Cardiac muscle cell (in vitro differentiated cells and primary cell): Measurements from ENCODE around the gene CHST11. TPM values are rescaled to one million over a fixed set of nuclear protein-coding genes. Genes with fewer than 3 reads are reported as not detected.

Source experiments
- DNase-seq, 2 donors: peaks; one replicate each; pipeline versions ENCODE4 v3.0.0 to v3.0.0-alpha.2; 2010 to 2017; ENCODE audit warnings: low read depth in 1 of 2, low spot score in 1 of 2
- H3K27ac ChIP-seq: fragments of 200-600 bp; sonication (generic); 2 replicates; pipeline ENCODE4 v1.5.1; 2016
- H3K27me3 ChIP-seq: fragments of 200-600 bp; sonication (generic); 2 replicates; pipeline ENCODE4 v1.6.0; 2016; ENCODE audit warnings: control low read depth
- H3K36me3 ChIP-seq: fragments of 200-600 bp; sonication (generic); 2 replicates; pipeline ENCODE4 v1.5.1; 2016; ENCODE audit warnings: control low read depth
- H3K4me1 ChIP-seq: fragments of 200-600 bp; sonication (generic); 2 replicates; pipeline ENCODE4 v1.8.1; 2017; ENCODE audit warnings: low read depth, mild to moderate bottlenecking, mixed run types
- H3K4me3 ChIP-seq: fragments of 200-600 bp; sonication (generic); 2 replicates; pipeline ENCODE4 v1.5.1; 2016; ENCODE audit warnings: mild to moderate bottlenecking
- H3K9me3 ChIP-seq: fragments of 200-600 bp; sonication (generic); 2 replicates; pipeline ENCODE4 v1.5.1; 2017; ENCODE audit warnings: low read depth, mild to moderate bottlenecking, control low read depth
- polyA plus RNA-seq: library from polyadenylated mRNA; unstranded; fragments of >200 nt; fragmentation: Nextera tagmentation; extraction: Ambion mirVana; gene quantifications from 2 replicates; pipeline ENCODE4 v1.2.1, GENCODE V29; 2016
- total RNA-seq: library from RNA; depleted of rRNA; stranded (reverse); fragments of >200 nt; gene quantifications from 2 replicates; pipeline ENCODE4 v1.2.3, GENCODE V29; 2016
- TF ChIP-seq, protein P1 (sequence below): IDR thresholded peaks from 2 replicates; pipeline ENCODE4 v1.5.1; 2012; ENCODE audit warnings: low read depth, mild to moderate bottlenecking, low read length

CHST11 gene
- total and polyA plus RNA-seq, 2 experiments from 2014 or later = 24.2 to 39.8 TPM

DNA sequence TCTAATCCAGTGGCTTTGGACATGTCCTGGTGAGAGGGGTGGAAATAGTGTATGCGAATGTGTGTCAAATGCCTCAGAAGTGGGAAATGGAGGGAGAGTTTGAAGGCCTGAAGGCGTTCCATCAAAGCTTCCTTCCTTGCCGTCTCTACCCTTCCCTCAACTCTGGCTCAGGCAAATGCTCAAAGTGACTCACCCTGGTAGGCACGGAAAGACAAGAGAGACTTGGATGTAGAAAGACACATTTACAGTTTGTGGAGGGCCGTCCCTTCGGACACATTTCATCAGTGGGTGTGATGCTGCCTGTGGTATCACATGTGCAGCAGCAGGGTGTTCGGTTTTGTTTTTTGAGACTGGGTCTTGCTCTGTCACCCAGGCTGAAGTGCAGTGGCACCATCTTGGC, 36.7 kb downstream of the CHST11 start:
- TF ChIP-seq, protein P1, sequence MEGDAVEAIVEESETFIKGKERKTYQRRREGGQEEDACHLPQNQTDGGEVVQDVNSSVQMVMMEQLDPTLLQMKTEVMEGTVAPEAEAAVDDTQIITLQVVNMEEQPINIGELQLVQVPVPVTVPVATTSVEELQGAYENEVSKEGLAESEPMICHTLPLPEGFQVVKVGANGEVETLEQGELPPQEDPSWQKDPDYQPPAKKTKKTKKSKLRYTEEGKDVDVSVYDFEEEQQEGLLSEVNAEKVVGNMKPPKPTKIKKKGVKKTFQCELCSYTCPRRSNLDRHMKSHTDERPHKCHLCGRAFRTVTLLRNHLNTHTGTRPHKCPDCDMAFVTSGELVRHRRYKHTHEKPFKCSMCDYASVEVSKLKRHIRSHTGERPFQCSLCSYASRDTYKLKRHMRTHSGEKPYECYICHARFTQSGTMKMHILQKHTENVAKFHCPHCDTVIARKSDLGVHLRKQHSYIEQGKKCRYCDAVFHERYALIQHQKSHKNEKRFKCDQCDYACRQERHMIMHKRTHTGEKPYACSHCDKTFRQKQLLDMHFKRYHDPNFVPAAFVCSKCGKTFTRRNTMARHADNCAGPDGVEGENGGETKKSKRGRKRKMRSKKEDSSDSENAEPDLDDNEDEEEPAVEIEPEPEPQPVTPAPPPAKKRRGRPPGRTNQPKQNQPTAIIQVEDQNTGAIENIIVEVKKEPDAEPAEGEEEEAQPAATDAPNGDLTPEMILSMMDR = no peak

DNA sequence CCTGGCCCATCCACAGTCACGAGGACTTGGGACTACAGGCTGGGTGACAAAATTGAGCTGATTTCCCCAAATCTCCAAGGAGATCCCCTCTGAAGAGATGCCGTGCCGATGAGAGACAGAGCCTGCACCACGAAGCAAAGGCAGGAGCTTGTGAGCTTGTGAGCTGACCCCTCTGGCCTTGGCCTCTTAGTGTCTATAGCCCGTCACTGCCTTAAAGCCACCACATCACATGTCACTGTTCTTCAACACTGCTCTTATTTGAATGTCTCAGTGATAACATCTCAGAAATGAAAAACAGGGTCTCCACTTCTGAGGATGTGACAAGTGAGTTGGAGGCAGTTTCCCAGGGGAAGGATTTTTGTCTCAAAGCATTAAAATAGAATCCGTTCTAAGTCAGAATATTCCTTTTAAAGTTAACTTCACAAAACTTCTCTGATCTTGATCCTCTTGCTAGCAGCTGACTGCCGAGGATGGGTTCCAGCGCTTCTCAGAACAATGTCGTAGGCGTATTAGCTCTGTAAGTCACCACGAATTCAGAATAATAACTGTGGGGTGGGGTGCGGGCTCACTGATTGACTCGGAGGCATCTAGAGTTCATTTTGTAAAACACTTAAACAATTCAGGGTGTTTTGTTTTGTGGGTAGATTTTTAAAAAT, 37.5 kb downstream of the CHST11 start:
- Histone ChIP-seq H3K4me1 (peaks cover 18% of the 10 kb centered on the region), H3K4me3 (no peak overlapping the region), H3K9me3 (no peaks in the 10 kb centered on the region), H3K27ac (peak overlapping the region; percentile 64), H3K36me3 (no peaks in the 10 kb centered on the region), H3K27me3 (no peaks in the 10 kb centered on the region)
- peak; percentile 30 to 60 for DNase-seq
- TF ChIP-seq, protein P1 = no peak

More for the DNA sequence above, 36.7 kb downstream of the CHST11 start:
- Histone ChIP-seq H3K27ac (peak overlapping the region; percentile 64), H3K27me3 (no peaks in the 10 kb centered on the region), H3K4me1 (peaks cover 18% of the 10 kb centered on the region), H3K4me3 (no peak overlapping the region), H3K36me3 (no peaks in the 10 kb centered on the region), H3K9me3 (no peaks in the 10 kb centered on the region)
- DNase-seq = no peak

DNA sequence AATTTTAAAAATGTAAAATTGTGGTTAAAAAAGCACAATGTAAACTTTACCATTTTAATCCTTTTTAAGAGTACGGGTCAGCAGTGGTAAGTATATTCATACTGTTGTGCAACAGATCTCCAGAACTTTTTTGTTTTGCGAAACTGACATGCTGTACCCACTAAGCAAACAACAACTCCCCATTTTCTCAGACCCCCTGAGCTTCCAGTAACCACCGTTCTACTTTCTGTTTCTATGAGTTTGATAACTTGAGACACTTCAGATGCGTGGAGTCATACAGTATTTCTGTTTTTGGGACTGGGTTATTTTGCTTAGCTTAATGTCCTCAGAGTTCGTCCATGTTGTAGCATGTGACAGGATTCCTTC, 38.0 kb downstream of the CHST11 start:
- Histone ChIP-seq H3K9me3 (no peaks in the 10 kb centered on the region), H3K4me3 (no peak overlapping the region), H3K27ac (peak overlapping the region; percentile 64), H3K27me3 (no peaks in the 10 kb centered on the region), H3K36me3 (no peaks in the 10 kb centered on the region), H3K4me1 (peaks cover 18% of the 10 kb centered on the region)
- peak in 1 of 2 donors; percentile 63 for DNase-seq
- TF ChIP-seq, protein P1 = no peak

DNA sequence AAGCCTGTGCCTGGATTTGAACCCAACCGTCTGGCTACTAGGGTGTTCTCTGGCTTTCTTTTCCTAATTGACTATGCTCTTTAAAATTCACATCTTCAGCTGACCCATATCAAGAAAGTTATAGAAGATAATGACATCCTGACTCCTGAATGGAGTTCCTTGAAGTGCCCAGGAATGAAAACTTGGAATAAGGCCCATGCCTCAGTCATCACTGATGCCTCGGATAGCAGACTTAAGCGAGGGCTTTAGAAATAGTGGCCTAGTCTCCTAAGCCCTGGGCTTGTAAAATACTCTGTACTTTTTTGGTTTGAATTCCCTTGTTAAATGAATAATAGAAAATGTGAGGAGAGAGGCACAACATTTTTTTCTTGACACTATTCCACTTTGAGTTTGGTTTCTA, 39.0 kb downstream of the CHST11 start:
- no peaks in the 10 kb centered on the region for H3K27me3 ChIP-seq
- DNase-seq = peak in 1 of 2 donors; percentile 47
- TF ChIP-seq, protein P1 = no peak
- peaks cover 22% of the 10 kb centered on the region for H3K4me1 ChIP-seq
- no peak overlapping the region for H3K27ac ChIP-seq
- H3K4me3 ChIP-seq = no peak overlapping the region
- no peaks in the 10 kb centered on the region for H3K9me3 ChIP-seq
- H3K36me3 ChIP-seq = no peaks in the 10 kb centered on the region

DNA sequence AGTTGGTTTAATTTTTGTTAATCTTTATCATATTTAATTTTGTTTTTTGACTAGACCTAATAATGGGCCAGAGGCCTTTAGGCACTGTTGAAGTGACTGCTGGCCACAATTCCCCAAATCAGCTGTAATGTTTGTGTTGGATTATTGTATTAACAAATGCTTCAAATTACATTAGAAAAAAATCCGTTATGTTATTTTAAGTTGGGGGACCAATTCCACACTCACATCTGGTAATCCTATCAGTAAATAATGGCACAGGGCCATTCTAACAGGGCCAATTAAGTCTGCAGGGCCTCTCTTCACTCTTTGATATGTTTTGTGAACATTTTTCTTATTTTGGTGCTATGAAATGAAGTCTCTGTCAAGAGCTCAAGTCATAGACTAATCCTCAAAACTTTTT, 39.6 kb downstream of the CHST11 start:
- Histone ChIP-seq H3K27ac (no peak overlapping the region), H3K4me3 (no peak overlapping the region), H3K27me3 (no peaks in the 10 kb centered on the region), H3K9me3 (no peaks in the 10 kb centered on the region), H3K4me1 (peaks cover 22% of the 10 kb centered on the region), H3K36me3 (no peaks in the 10 kb centered on the region)
- TF ChIP-seq, protein P1 = no peak
- no peak for DNase-seq
